ENCODE measurements around the gene CWC27. TPM values are rescaled to one million over a fixed set of nuclear protein-coding genes. Genes with fewer than 3 reads are reported as not detected.

CWC27 gene
- total and polyA plus RNA-seq, 5 donors, result 19.9 to 30.2 (median 23.2) TPM

Other genes starting within 250 kb of the CWC27 start
- not detected for gene SHISAL2B, start 78.4 kb upstream of the CWC27 start, total RNA-seq
- gene SHISAL2B, start 78.4 kb upstream of the CWC27 start, polyA plus RNA-seq, result not detected
- 10 to 100 TPM; 12.2 to 15.3 (median 13.3) TPM for gene SREK1IP1, start 239 bp upstream of the CWC27 start, total RNA-seq
- 7.4 TPM for gene SREK1IP1, start 239 bp upstream of the CWC27 start, polyA plus RNA-seq